ENCODE measurements around the gene JAM3.
A peak's percentile ranks its signal among the peaks of the same experiment; 100 is the strongest.

The JAM3 gene

DNA sequence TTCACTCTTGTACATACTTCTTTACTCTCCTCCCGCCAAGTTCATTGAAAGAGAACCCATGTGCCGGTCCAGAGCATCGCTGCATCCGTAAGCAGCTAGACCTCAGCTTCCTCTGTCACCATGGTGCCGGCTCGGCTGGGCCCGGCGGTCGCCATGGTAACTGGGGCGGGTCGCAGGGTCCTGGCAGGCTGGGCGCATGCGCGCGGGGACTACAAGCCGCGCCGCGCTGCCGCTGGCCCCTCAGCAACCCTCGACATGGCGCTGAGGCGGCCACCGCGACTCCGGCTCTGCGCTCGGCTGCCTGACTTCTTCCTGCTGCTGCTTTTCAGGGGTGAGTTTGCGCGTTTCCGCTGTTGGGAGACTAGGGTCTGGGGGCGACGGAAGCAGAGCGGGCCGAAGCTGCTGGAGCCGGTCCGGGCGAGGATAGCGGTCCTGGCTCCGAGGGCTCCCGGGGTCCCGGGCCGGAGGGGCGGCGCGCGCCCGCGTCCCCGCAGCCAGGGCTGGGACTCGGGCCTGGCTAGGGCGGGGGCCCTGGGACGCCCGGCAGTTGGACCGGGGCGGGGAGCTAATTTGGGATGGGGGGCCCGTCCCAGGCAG lies at the start of gene JAM3:
JAM3 (plus strand) TSS at position 244 of the 597 bp plus-strand sequence; CDS start at position 256, 12 bp downstream.
- DNase-seq: no peak

GRCh38 chr11:134019500-134019899 lies 49.4 kb upstream of the JAM3 start:
- no peak for DNase-seq

GRCh38 chr11:134020598-134020997 lies 48.3 kb upstream of the JAM3 start:
- DNase-seq: no peak

DNA sequence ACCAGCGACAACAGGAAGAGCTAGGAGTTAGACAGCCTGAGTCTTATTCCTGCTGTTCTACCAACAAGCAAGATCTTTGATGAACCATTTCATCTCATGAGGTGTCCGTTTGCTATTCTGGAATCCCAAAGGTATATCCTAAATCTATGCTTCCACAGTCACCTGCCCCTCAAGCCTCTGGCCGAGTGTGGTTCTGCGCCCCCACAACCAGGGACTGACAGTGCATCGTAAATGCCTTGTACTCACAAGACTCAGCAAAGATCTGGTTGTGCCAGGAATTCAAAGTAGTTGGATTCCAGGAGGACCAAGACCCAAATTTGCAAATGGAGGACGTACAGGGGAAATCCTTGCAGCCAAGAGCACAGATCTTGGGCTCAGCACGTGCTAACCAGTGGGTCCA lies 47.5 kb upstream of the JAM3 start:
- DNase-seq: no peak

- DNase-seq: no peak
Observed at GRCh38 chr11:134022748-134023147, 46.1 kb upstream of the JAM3 start.

GRCh38 chr11:134024420-134025081 lies 44.3 kb upstream of the JAM3 start:
- peak; percentile 92 for DNase-seq

DNA sequence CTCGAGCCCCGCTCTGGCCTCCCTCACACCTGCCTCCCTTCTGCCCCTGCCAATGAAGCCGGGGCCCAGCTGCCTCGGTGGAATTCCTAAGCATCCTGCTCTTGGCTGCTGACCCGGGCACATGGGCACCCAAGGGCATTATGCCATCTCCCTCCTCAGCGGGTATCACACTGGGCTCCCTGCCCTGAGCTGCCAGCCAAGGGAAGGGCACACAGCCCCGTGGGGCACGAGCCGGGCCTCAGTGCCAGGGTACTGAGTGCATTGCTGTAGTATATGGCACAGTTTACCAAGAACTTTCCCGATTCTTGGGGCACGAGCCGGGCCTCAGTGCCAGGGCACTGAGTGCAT lies 43.8 kb upstream of the JAM3 start:
- DNase-seq: no peak

DNA sequence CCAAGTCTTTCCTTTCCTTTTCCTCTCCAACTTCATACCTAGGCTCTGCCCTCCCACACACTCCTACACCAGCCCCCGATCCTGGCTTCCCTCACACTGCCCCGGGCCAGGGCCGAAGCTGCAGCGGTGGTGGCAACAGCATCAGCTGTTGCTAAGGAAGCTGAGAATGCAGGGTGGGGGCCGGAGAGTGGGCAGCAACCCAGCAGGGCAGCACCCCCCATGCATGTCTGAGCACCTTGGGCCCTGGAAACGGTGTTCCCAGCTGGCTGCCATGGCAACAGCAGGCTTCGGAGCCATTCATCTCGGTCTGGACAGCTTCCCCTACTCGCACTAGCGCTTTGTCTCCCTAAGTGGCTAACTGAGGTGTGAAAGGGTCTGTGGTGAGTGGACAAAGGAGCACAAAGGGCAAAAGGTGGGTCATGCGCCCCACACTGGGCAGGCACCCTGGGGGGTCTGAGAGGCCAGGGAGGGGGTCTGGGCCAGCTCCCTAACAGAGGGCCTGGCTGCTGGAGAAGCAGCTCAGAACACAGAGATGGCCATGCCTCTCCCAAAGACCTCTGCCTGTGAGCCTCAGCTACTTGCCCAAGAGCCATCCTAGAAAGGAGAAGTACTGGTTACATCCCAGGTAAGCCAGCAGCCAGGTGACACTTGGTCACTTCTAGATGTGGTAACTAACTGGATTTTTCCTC lies 42.1 kb upstream of the JAM3 start:
- DNase-seq: peak; percentile 88

DNA sequence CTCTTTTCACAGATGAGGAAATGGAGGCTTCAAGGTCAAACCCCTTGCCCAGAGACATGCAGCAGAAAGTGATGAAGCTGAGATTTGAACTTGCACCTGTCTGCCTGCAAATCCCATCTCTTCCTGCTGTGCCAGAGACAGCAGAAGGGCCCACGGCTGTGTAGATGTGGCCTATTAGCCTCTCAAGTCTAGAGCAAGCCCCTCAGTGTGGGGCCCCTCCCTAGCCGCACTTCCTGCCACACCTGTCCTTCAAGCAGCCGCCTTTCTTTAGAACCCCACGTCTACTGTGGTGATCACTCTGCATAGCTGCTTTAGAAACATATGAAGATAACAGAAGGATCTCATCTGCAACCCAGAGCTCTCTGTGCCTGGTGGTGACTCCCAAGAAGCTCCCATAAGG lies 41.2 kb upstream of the JAM3 start:
- no peak for DNase-seq

DNA sequence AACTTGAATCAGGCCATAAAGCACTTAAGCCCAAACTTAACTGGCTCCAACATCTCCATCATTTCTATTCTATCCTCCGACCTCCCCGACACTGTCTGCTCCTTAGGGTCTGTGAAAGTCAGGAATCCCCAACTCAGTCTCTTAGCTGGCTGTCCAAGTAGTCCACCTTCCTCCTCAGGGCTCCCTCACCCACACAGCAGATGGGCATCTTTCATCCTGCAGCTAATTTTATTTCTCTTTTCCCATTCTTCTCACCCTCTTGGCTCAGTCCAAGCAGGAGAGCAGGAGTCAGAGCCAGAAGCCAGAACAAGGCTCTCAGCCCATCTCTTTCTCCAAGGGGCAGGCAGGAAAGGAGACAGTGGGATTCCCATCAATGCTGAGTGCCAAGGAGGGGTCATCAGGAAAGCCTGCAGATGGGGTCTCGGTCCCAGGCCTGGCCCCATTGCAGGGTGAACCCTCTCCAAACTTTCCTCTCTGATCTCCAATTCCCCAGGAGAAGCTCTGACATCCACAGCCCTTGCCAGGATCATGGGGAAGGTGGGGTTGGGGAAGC lies 40.4 kb upstream of the JAM3 start:
- no peak for DNase-seq

DNA sequence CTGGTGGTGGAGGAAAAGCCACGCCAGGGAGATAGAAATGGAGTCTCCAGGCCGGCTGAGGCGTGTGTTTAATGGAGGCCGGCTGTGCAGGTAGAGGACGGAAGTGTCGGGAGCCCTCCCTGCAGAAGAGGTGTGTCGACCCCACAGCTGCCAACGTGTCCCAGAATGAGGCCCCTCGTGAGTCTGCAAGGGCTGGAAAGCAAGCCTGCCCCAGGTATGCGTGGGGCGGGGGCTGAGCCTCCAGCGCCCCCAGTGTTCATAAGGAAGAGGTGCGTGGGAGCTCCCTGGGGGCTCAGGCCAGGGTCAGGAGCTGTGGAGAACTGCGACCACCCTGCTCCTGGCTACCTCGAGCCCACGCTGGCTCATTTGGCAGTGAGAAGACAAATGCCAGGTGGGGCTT lies 38.0 kb upstream of the JAM3 start:
- no peak for DNase-seq

DNA sequence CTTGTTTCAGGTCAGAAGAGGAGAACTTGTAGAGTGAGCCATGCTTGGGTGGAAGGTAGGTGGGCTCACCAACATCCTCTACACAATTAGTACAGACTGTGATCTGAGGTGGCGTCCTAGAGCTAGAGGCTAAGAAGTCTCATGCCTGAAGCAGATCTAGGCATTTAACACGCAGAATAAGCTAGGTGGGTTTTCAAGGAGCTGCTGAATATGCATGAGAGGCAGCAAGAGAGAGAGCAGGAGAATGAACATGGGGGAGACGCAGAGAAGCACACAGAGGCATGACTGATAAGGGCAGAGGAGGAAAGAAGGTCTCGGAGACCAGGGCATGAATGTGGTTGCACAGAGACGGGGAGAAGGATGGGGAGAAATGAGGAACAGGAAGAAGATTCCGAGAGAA lies 36.8 kb upstream of the JAM3 start:
- no peak for DNase-seq

GRCh38 chr11:134032501-134033091 lies 36.3 kb upstream of the JAM3 start:
- no peak for DNase-seq

GRCh38 chr11:134033276-134033675 lies 35.6 kb upstream of the JAM3 start:
- DNase-seq: no peak

GRCh38 chr11:134033696-134034491 lies 35.0 kb upstream of the JAM3 start:
- peak; percentile 93 for DNase-seq

DNA sequence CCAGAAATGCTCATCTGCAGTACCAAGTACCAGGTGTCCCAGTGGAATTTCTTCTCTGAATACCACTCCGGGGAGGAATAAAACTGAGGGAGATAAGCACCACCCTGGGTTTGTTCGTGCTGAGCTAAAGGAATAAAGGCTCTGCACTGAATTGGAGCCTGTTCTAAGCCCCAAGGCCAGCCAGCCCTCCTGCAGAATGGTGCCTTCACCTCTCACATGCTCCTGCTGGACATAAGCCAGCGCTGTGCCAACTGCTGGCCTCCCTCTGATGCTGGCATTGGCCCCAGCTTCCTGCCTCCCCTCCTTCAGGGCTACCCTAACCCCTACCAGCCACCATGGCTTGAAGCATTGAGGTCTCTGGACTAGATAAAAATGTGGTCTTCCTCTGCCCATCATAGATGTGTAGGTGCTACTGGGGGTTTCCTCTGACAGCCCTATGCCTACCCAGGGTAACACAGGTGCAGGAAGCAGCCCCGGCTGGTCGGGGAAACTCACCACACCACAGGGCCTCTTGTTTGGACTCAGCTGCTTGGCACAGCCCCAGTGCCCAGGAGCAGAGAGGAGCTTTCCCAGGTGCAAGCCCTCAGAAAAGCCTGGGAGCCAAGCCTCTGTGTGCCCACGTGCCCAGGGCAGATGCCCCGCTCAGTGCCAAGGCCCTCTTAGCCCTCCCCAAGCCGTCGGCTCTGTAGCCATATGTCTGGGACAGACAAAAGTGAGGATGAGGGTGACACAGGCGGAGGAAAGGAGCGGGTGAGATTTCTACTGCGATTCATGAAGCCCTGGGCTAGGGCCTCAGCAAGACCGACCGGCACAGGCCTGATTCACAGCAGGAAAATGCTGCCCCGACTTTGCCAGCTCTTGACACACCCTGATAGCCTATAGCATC lies 34.1 kb upstream of the JAM3 start:
- peak; percentile 81 for DNase-seq

DNA sequence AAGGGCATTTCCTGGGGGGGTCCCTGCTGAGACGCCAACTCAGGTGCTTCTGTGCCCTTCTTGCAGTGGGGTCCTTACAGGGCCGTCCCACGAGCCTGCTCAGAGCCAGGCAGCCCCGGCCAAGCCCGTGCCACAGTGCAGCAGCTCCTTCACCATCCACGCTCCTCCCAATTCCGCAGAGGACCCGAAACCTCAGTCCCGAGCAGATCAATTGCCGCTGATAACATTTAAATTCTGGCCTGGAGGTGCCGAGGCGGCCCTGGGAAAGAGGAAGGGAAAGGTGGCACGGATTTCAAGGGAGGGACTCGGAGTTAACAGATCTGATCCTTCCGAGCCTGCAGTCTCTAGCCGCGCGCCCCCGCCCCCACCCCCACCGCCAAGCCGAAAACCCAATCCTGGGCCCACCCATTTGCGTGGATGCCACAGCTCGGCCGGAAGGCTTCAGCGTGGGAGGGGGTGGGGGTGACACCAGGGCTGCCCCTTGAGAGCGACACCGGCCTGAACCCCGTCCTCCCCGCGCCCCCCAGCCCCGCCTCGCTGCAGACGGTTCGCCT lies 32.3 kb upstream of the JAM3 start:
- no peak for DNase-seq

DNA sequence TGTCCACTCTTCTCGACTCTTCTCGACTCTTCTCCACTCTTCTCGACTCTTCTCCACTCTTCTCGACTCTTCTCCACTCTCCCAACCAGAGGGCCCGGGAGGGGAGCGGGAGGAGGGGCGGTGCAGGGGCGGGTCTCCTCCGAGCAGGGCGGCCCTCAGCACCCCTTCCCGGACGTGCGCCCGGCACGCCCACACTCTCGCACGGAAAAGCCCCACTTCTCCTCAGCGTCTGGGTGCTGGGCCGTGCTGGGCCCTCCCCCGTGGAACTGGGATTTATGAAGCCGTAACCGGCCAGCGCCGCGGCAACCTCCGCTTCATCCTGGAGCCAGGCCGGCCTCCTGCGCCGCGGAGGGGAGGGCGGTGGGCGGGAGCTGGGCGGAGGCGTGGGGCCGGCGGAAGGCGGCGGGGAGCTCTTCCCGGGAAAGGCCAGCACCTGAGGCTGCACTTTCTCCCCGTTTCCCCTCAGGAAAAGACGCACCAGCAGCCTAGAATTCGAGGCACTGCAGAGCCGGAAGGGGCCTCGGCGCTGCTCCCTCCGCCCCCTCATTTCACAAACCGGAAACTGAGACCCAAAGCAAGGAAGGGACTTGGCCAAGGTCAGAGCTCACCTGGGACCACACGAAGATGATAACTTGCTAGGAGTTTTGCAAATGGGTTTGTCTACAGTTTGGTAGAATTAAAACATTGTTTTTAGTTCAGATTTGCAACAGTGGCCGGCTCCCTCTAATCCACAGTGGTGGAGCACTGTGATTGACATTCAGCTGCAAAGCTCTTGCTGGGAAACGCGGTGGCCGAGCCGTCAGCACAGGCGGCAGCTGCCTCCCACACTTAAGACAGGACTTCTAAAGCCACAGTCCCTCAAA lies 31.6 kb upstream of the JAM3 start:
- peak; percentile 77 for DNase-seq

GRCh38 chr11:134038897-134039470 lies 29.9 kb upstream of the JAM3 start:
- no peak for DNase-seq

GRCh38 chr11:134039726-134040385 lies 29.0 kb upstream of the JAM3 start:
- no peak for DNase-seq
